ENCODE measurements around the gene RIT1. TPM values are rescaled to one million over a fixed set of nuclear protein-coding genes. Genes with fewer than 3 reads are reported as not detected.

RIT1 gene
- total RNA-seq, 1 experiment from 2014 or later, result 14.7 TPM

- Histone ChIP-seq H3F3A (ENCODE audit: low read length, unreplicated experiment) (peaks cover 4% of the 10 kb centered on the region), H3K9me3 (ENCODE audit: low read length) (no peaks in the 10 kb centered on the region), H4K20me1 (ENCODE audit: low read length) (no peaks in the 10 kb centered on the region), H3K27ac (ENCODE audit: low read length) (no peak overlapping the region), H3K9me2 (replicated peaks; ENCODE audit: low read length) (no peaks in the 10 kb centered on the region), H2AFZ (ENCODE audit: low read length) (no peak overlapping the region), H3K27me3 (ENCODE audit: low read length) (no peaks in the 10 kb centered on the region), H3K4me1 (ENCODE audit: insufficient read depth, low read length) (peaks cover 24% of the 10 kb centered on the region), H3K4me3 (ENCODE audit: low read length) (no peak overlapping the region), H3K79me2 (ENCODE audit: low read length) (peaks cover 16% of the 10 kb centered on the region), H3K4me2 (ENCODE audit: low read length) (no peak overlapping the region), H3K36me3 (ENCODE audit: low read depth, low read length) (peaks cover 3% of the 10 kb centered on the region), H3K9ac (ENCODE audit: low read length) (no peak overlapping the region)
- TF ChIP-seq EZH2 (IDR thresholded peaks at IDR 0.05; ENCODE audit: low read length, unreplicated experiment), result no peak
- TF ChIP-seq EZH2phosphoT487 (IDR thresholded peaks at IDR 0.05; ENCODE audit: borderline replicate concordance, low read length), result no peak
- TF ChIP-seq, protein P1, sequence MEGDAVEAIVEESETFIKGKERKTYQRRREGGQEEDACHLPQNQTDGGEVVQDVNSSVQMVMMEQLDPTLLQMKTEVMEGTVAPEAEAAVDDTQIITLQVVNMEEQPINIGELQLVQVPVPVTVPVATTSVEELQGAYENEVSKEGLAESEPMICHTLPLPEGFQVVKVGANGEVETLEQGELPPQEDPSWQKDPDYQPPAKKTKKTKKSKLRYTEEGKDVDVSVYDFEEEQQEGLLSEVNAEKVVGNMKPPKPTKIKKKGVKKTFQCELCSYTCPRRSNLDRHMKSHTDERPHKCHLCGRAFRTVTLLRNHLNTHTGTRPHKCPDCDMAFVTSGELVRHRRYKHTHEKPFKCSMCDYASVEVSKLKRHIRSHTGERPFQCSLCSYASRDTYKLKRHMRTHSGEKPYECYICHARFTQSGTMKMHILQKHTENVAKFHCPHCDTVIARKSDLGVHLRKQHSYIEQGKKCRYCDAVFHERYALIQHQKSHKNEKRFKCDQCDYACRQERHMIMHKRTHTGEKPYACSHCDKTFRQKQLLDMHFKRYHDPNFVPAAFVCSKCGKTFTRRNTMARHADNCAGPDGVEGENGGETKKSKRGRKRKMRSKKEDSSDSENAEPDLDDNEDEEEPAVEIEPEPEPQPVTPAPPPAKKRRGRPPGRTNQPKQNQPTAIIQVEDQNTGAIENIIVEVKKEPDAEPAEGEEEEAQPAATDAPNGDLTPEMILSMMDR (conservative IDR thresholded peaks at IDR 0.05; ENCODE audit: low read depth, low read length), result peak; percentile 94
- ATAC-seq (peak; percentile 42), DNase-seq (peak; percentile 86)
- CTCF ChIA-PET, result interaction anchor here (0.5 to 1.4 kb wide), 9 partner anchors 15 to 128 kb away, joined by 3 to 13 read pairs (median 4); no protein-coding TSS in a partner anchor
- POLR2A ChIA-PET (ENCODE audit: unreplicated experiment), result interaction anchor here (0.6 kb wide), 1 partner anchor 40 kb away, joined by 4 read pairs; the partner anchor contains the start of gene ARHGEF2
- BruUV-seq (replicated peaks), result no TSS peak
- intact Hi-C loops (cut with micrococcal nuclease), result loop anchor here (1.0 kb wide), 4 partner anchors 24 to 128 kb away; partner anchors contain the start of gene SSR2
These were observed 27.1 kb upstream of the RIT1 start for GRCh38 chr1:155938220-155938627.

- ATAC-seq (no peak), DNase-seq (no peak)
- CTCF ChIA-PET, result interaction anchor here (0.6 to 0.7 kb wide), 2 partner anchors 55 to 148 kb away, joined by 3 to 4 read pairs; no protein-coding TSS in a partner anchor
- peak overlapping the region; percentile 88 for H3K4me2 ChIP-seq (ENCODE audit: low read length)
- no peaks in the 10 kb centered on the region for H3K9me2 ChIP-seq (replicated peaks; ENCODE audit: low read length)
- H3K4me3 ChIP-seq (ENCODE audit: low read length), result peak overlapping the region; percentile 80
- TF ChIP-seq EZH2phosphoT487 (IDR thresholded peaks at IDR 0.05; ENCODE audit: borderline replicate concordance, low read length), result no peak
- TF ChIP-seq, protein P1 (conservative IDR thresholded peaks at IDR 0.05; ENCODE audit: low read depth, low read length), result no peak
- no peak for TF ChIP-seq EZH2 (IDR thresholded peaks at IDR 0.05; ENCODE audit: low read length, unreplicated experiment)
- intact Hi-C loops (cut with micrococcal nuclease), result loop anchor here (1.0 to 5.0 kb wide), 3 partner anchors 78 to 188 kb away; partner anchors contain the start of genes GON4L, LAMTOR2 and SYT11
- H3K79me2 ChIP-seq (ENCODE audit: low read length), result peaks cover 48% of the 10 kb centered on the region
- POLR2A ChIA-PET (ENCODE audit: unreplicated experiment), result interaction anchor here (1.4 kb wide), 1 partner anchor 48 kb away, joined by 8 read pairs; no protein-coding TSS in a partner anchor
- peaks cover 27% of the 10 kb centered on the region for H4K20me1 ChIP-seq (ENCODE audit: low read length)
- H3F3A ChIP-seq (ENCODE audit: low read length, unreplicated experiment), result peaks cover 21% of the 10 kb centered on the region
- peak overlapping the region; percentile 79 for H3K27ac ChIP-seq (ENCODE audit: low read length)
- TSS peak; percentile 93 for BruUV-seq (replicated peaks)
- peak overlapping the region; percentile 79 for H2AFZ ChIP-seq (ENCODE audit: low read length)
- H3K9ac ChIP-seq (ENCODE audit: low read length), result peak overlapping the region; percentile 97
- H3K4me1 ChIP-seq (ENCODE audit: insufficient read depth, low read length), result peaks cover 34% of the 10 kb centered on the region
- H3K27me3 ChIP-seq (ENCODE audit: low read length), result no peaks in the 10 kb centered on the region
- peaks cover 29% of the 10 kb centered on the region for H3K36me3 ChIP-seq (ENCODE audit: low read depth, low read length)
- no peaks in the 10 kb centered on the region for H3K9me3 ChIP-seq (ENCODE audit: low read length)
These were observed 23.9 kb upstream of the RIT1 start for GRCh38 chr1:155934936-155935590.
